Body of pancreas (tissue), 4 donors: ENCODE measurements around the gene PCDHB11. TPM values are rescaled to one million over a fixed set of nuclear protein-coding genes. Genes with fewer than 3 reads are reported as not detected.
"Not testable (repeated sequence)": the region's sequence is repeated elsewhere in the genome, so short reads cannot be mapped to it uniquely, and the experiment has no call there.

ENCODE experiments used
- ATAC-seq: fragments of 150-250 bp; one replicate; pipeline ENCODE4 v1.9.1; 2016
- DNase-seq, 4 donors: peaks; one replicate each; pipeline ENCODE4 v3.0.0-alpha.2; 2019
- H3K27ac ChIP-seq, 4 donors: fragments of 200-600 bp; sonication (generic); 1 replicate in 3 of 4; 2 replicates in 1 of 4; pipeline versions ENCODE4 v1.5.1 to v1.6.1; 2016 to 2019; ENCODE audit warnings: mild to moderate bottlenecking in 1 of 4, mixed read lengths in 1 of 4, moderate library complexity in 1 of 4
- H3K27me3 ChIP-seq, 2 donors: fragments of 200-600 bp; sonication (generic); one replicate each; pipeline ENCODE4 v1.6.0; 2016; ENCODE audit warnings: mild to moderate bottlenecking in 1 of 2
- H3K36me3 ChIP-seq, 2 donors: fragments of 200-600 bp; sonication (generic); replicated peaks in 1 of 2; 2 replicates each; pipeline ENCODE4 v1.5.1; 2016; ENCODE audit warnings: low read depth in 2 of 2; ENCODE audit not compliant: insufficient read depth in 1 of 2
- H3K4me1 ChIP-seq: fragments of 200-600 bp; sonication (generic); one replicate; pipeline ENCODE4 v1.6.0; 2016
- H3K4me3 ChIP-seq, 2 donors: fragments of 200-600 bp; sonication (generic); 1 replicate in 1 of 2; 2 replicates in 1 of 2; pipeline ENCODE4 v1.5.1; 2016 to 2019
- H3K9me3 ChIP-seq, 3 donors: fragments of 200-600 bp; sonication (generic); 1 replicate in 2 of 3; 2 replicates in 1 of 3; pipeline ENCODE4 v1.5.1; 2016
- CTCF ChIP-seq, 7 experiments: fragments of 450-650 bp in 4 of 7; fragments of 200-600 bp in 3 of 7; sonication (generic) in 3 of 7; IDR thresholded peaks; one replicate each; pipeline ENCODE4 v1.5.1; 2016 to 2019; ENCODE audit warnings: antibody characterized with exemption in 7 of 7
- POLR2A ChIP-seq, 3 donors: fragments of 450-650 bp; IDR thresholded peaks; one replicate each; pipeline ENCODE4 v1.6.1; 2016; ENCODE audit warnings: antibody characterized with exemption in 3 of 3, mild to moderate bottlenecking in 2 of 3
- WGBS, 2 donors: methylation state at CpG; one replicate each; pipeline ENCODE4 v1.1.5; 2017; 5-methylcytosine and 5-hydroxymethylcytosine counted together
- intact Hi-C: fragments of 100-400 bp; cut with DNase I; formaldehyde crosslinking; loops from one replicate; pipeline ENCODE4 v1.15.1; 2023
- total RNA-seq, 2 donors: library from RNA; depleted of rRNA; stranded (reverse); fragments of >200 nt; gene quantifications; one replicate each; pipeline ENCODE4 v1.1.0, GENCODE V29; 2016

Gene PCDHB11
- total RNA-seq, 2 donors from 2014 or later, result 4.4 to 4.9 TPM

DNA sequence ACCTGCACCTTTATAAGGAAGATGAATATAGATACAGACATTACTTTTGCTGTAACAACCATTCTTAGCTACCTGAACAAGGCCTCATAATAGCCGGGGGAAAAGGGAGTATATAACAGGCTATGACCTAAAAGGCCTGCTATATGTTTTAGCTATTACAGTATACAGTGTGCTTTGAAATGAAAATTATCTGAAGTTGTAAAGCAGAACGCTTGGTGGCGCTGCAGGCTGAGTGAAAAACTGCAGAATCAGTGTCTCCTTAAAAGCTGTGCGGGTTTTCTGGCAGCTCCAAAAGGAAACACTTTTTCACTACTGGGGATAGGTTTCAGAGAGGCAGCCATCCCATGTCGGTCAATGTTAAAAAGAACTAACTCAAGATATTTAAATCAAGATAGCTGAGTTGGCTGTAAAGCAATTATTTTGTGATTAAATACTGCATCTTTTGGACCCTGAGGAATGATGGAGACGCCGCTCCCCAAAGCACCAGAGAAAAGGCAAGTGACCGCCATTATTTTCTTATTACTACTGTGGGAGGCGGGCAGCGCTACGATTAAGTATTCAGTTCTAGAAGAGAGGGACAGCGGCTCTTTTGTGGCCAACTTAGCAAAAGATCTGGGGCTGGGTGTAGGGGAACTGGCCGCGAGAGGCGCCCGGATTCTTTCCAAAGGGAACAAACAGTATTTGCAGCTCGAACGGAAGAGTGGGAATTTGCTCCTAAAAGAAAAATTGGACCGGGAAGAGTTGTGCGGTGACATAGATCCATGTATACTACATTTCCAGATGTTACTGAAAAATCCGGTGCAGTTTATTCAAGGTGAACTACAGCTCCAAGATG, 43.7 kb upstream of the PCDHB11 start:
- no peak overlapping the region for H3K27ac ChIP-seq
- intact Hi-C loops, result no loop called here
- 18 to 39% methylated on average over 21 of the region's 21 CpGs for WGBS, 2 donors
- peaks cover 0 to 41% (median 1%) of the 10 kb centered on the region in 3 donors for H3K9me3 ChIP-seq
- TF ChIP-seq CTCF (IDR thresholded peaks at IDR 0.05), result no peak
- no peak for TF ChIP-seq POLR2A (IDR thresholded peaks at IDR 0.05)
- no peaks in the 10 kb centered on the region for H3K27me3 ChIP-seq
- DNase-seq, result no peak
- no peak for ATAC-seq
- H3K4me1 ChIP-seq, result no peaks in the 10 kb centered on the region
- no peak overlapping the region for H3K4me3 ChIP-seq
- no peaks in the 10 kb centered on the region for H3K36me3 ChIP-seq

GRCh38 chr5:141157356-141157755, 42.1 kb upstream of the PCDHB11 start:
- H3K36me3 ChIP-seq, H3K27me3 ChIP-seq, H3K4me1 ChIP-seq, H3K4me3 ChIP-seq, intact Hi-C loops, H3K27ac ChIP-seq, ATAC-seq, DNase-seq: not testable (repeated sequence)
- WGBS, 2 donors, result 29% methylated on average over 4 to 32 of the region's 38 CpGs
- H3K9me3 ChIP-seq, result peaks cover 0 to 25% (median 0%) of the 10 kb centered on the region in 3 donors

GRCh38 chr5:141157901-141158300, 41.5 kb upstream of the PCDHB11 start:
- DNase-seq, H3K27me3 ChIP-seq, ATAC-seq, H3K27ac ChIP-seq, H3K36me3 ChIP-seq, H3K4me1 ChIP-seq, intact Hi-C loops, H3K4me3 ChIP-seq: not testable (repeated sequence)
- WGBS, 2 donors, result 21 to 73% methylated on average over 3 to 22 of the region's 28 CpGs
- H3K9me3 ChIP-seq, result peaks cover 0 to 24% (median 0%) of the 10 kb centered on the region in 3 donors

DNA sequence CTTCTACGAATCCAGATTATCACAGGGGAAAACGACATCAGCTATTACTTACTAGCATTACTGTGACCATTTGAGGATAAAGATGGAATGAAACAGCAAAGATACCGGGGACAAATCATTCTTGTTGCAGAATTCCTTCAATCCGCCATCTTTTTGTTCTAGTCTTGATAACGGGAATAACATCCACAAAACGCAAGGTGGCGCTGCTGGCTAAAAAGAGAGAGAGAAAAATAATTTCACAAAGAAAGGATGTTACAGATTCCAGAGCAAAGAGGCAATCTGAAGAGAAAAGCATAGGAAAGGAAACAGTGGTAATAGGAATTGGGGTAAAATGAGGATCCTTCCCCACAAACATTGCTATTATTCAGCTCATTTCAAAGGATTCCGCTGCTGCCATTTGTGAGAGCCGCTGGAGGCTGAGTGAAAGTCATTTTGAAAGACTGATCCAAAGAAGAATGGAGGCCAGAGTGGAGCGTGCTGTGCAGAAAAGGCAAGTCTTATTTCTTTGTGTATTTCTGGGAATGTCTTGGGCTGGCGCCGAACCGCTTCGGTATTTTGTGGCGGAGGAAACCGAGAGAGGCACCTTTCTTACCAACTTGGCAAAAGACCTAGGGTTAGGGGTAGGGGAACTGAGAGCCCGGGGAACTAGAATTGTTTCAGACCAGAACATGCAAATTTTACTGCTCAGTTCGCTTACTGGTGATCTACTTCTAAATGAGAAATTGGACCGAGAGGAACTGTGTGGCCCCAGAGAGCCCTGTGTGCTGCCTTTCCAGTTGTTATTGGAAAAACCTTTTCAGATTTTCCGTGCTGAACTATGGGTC, 26.8 kb upstream of the PCDHB11 start, which contains the start of gene PCDHB7:
TSS of gene PCDHB7 (plus strand) at position 264 of the 824 bp plus-strand sequence. CDS start at position 456, 192 bp downstream.
- intact Hi-C loops, result no loop called here
- DNase-seq, result no peak
- Histone ChIP-seq H3K4me1 (no peaks in the 10 kb centered on the region), H3K9me3 (peaks cover 0 to 33% (median 10%) of the 10 kb centered on the region in 3 donors), H3K4me3 (no peak within 1 kb of the TSS), H3K27me3 (peaks cover 0 to 4% of the 10 kb centered on the region in 2 donors), H3K36me3 (no peaks in the 10 kb centered on the region), H3K27ac (no peak within 1 kb of the TSS)
- peak in 3 of 7 experiments; percentile 13 to 29 (median 15) for TF ChIP-seq CTCF (IDR thresholded peaks at IDR 0.05)
- TF ChIP-seq POLR2A (IDR thresholded peaks at IDR 0.05), result no peak
- WGBS, 2 donors, result 17 to 35% methylated on average over 20 of the region's 20 CpGs
- ATAC-seq, result no peak

GRCh38 chr5:141174291-141175104, 24.9 kb upstream of the PCDHB11 start:
- H3K27ac ChIP-seq, DNase-seq, H3K4me1 ChIP-seq, intact Hi-C loops, H3K36me3 ChIP-seq, H3K4me3 ChIP-seq, H3K27me3 ChIP-seq, ATAC-seq: not testable (repeated sequence)
- 30 to 42% methylated on average over 45 to 79 of the region's 79 CpGs for WGBS, 2 donors
- peaks cover 0 to 48% (median 10%) of the 10 kb centered on the region in 3 donors for H3K9me3 ChIP-seq
